Gastrocnemius medialis (tissue), 4 donors: ENCODE data around the gene GALNT9.

Experiments
- POLR2A ChIP-seq, 2 donors: fragments of 450-650 bp; IDR thresholded peaks; one replicate each; pipeline ENCODE4 v1.6.1; 2017; ENCODE audit warnings: antibody characterized with exemption in 2 of 2, mild to moderate bottlenecking in 2 of 2, moderate library complexity in 2 of 2
- TF ChIP-seq, protein P1 (sequence below), 5 experiments: fragments of 450-650 bp in 3 of 5; fragments of 200-600 bp in 2 of 5; sonication (generic) in 2 of 5; IDR thresholded peaks in 4 of 5; conservative IDR thresholded peaks in 1 of 5; 1 replicate in 4 of 5; 2 replicates in 1 of 5; pipeline ENCODE4 v1.5.1; 2016 to 2019; ENCODE audit warnings: antibody characterized with exemption in 5 of 5, mild to moderate bottlenecking in 3 of 5, moderate library complexity in 3 of 5

DNA sequence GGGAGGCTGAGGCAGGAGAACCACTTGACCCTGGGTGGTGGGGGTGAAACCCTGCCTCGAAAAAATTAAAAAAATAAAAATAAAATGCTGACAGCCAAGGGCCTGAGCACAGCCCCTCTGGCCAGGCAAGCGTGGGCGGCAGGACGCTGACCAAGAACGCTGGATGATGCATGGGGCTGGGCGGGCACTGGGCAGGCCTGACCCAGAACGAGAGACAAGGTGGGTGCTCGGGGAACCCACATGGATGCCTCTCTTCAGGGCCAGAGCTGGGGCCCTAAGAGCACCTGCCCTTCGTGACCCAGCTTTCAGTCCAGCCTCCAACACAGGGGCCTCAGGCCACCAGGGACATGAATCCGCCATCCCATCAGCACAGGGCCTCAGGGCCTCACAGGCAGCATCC is 11.3 kb downstream of the GALNT9 start:
- TF ChIP-seq, protein P1, sequence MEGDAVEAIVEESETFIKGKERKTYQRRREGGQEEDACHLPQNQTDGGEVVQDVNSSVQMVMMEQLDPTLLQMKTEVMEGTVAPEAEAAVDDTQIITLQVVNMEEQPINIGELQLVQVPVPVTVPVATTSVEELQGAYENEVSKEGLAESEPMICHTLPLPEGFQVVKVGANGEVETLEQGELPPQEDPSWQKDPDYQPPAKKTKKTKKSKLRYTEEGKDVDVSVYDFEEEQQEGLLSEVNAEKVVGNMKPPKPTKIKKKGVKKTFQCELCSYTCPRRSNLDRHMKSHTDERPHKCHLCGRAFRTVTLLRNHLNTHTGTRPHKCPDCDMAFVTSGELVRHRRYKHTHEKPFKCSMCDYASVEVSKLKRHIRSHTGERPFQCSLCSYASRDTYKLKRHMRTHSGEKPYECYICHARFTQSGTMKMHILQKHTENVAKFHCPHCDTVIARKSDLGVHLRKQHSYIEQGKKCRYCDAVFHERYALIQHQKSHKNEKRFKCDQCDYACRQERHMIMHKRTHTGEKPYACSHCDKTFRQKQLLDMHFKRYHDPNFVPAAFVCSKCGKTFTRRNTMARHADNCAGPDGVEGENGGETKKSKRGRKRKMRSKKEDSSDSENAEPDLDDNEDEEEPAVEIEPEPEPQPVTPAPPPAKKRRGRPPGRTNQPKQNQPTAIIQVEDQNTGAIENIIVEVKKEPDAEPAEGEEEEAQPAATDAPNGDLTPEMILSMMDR (IDR thresholded peaks at IDR 0.05 in 4 of 5, conservative IDR thresholded peaks at IDR 0.05 in 1 of 5): no peak
- TF ChIP-seq POLR2A (IDR thresholded peaks at IDR 0.05): no peak
